Endodermal cell (in vitro differentiated cells): ENCODE results near the gene ID1. TPM values are rescaled to one million over a fixed set of nuclear protein-coding genes. Genes with fewer than 3 reads are reported as not detected.
A peak's percentile ranks its signal among the peaks of the same experiment; 100 is the strongest.

Experiments used
- DNase-seq: peaks from one replicate; pipeline ENCODE4 v3.0.0-alpha.2; 2017
- H3K27ac ChIP-seq: 2 replicates; pipeline ENCODE4 v1.5.1; 2013; ENCODE audit warnings: mild to moderate bottlenecking, low read depth, low read length, moderate library complexity
- H3K27me3 ChIP-seq: 2 replicates; pipeline ENCODE4 v1.6.1; 2013; ENCODE audit warnings: mild to moderate bottlenecking, low read length, moderate library complexity; ENCODE audit not compliant: insufficient read depth, control insufficient read depth, poor library complexity, severe bottlenecking
- H3K36me3 ChIP-seq: 2 replicates; pipeline ENCODE4 v1.7.0; 2013; ENCODE audit warnings: mild to moderate bottlenecking, low read length, moderate library complexity; ENCODE audit not compliant: control insufficient read depth, insufficient read depth
- H3K4me1 ChIP-seq: one replicate; pipeline ENCODE4 v1.7.0; 2013; ENCODE audit warnings: low read length; ENCODE audit not compliant: control insufficient read depth, insufficient read depth
- H3K4me3 ChIP-seq: 2 replicates; pipeline ENCODE4 v1.5.1; 2013; ENCODE audit warnings: mild to moderate bottlenecking, low read length, moderate library complexity
- H3K9ac ChIP-seq: 2 replicates; pipeline ENCODE4 v1.6.1; 2013; ENCODE audit warnings: mild to moderate bottlenecking, low read length, moderate library complexity; ENCODE audit not compliant: poor library complexity, severe bottlenecking; ENCODE audit errors: extremely low read depth
- H3K9me3 ChIP-seq: 2 replicates; pipeline ENCODE4 v1.6.1; 2013; ENCODE audit warnings: mild to moderate bottlenecking, low read length, moderate library complexity; ENCODE audit not compliant: control insufficient read depth
- H3K27ac Mint-ChIP-seq: 2 replicates; pipeline ENCODE4 v1.8.0; 2020; ENCODE audit warnings: mixed read lengths
- H3K27me3 Mint-ChIP-seq: 2 replicates; pipeline ENCODE4 v1.8.0; 2021; ENCODE audit warnings: mild to moderate bottlenecking, mixed read lengths; ENCODE audit not compliant: insufficient read depth
- H3K36me3 Mint-ChIP-seq: 2 replicates; pipeline ENCODE4 v1.8.0; 2020; ENCODE audit warnings: low read depth, mixed read lengths
- H3K4me1 Mint-ChIP-seq: 2 replicates; pipeline ENCODE4 v1.8.0; 2020; ENCODE audit warnings: mixed read lengths
- H3K4me3 Mint-ChIP-seq: 2 replicates; pipeline ENCODE4 v1.8.0; 2020; ENCODE audit warnings: mild to moderate bottlenecking, moderate library complexity, mixed read lengths
- H3K9me3 Mint-ChIP-seq: 2 replicates; pipeline ENCODE4 v1.8.0; 2020; ENCODE audit warnings: mild to moderate bottlenecking, mixed read lengths
- CTCF ChIP-seq: fragments of 200-600 bp; sonication (generic); conservative IDR thresholded peaks from 2 replicates; pipeline ENCODE4 v1.5.0; 2021; ENCODE audit warnings: antibody characterized with exemption, mild to moderate bottlenecking
- WGBS, 2 experiments: methylation state at CpG; one replicate each; pipeline versions ENCODE4 v1.1.5 to v1.1.7; 2013; ENCODE audit warnings: missing lambda C conversion rate in 2 of 2, mixed read lengths in 1 of 2; ENCODE audit not compliant: insufficient coverage in 1 of 2, insufficient read length in 1 of 2; 5-methylcytosine and 5-hydroxymethylcytosine counted together
- total RNA-seq, 2 donors: library from RNA; stranded (reverse); fragmentation: NEBNext Ultra II Directional in 1 of 2; extraction: Animal tissue kit (Norgen Biotek cat#: 25700) in 1 of 2; gene quantifications; 2 replicates in 1 of 2; 3 replicates in 1 of 2; pipeline ENCODE4 v1.2.1, GENCODE V29; 2021

Gene ID1
- total RNA-seq, 2 donors from 2014 or later: 380 to 447 TPM

- peaks cover 3% of the 10 kb centered on the region for H3K4me1 ChIP-seq
- Mint-ChIP-seq H3K9me3 (peaks cover 4% of the 10 kb centered on the region), H3K27ac (peak overlapping the region; percentile 56), H3K4me1 (peaks cover 40% of the 10 kb centered on the region), H3K27me3 (no peaks in the 10 kb centered on the region), H3K36me3 (peaks cover 20% of the 10 kb centered on the region), H3K4me3 (no peak overlapping the region)
- peak overlapping the region; percentile 94 for H3K27ac ChIP-seq
- no peak overlapping the region for H3K9ac ChIP-seq
- H3K36me3 ChIP-seq: no peaks in the 10 kb centered on the region
- no peaks in the 10 kb centered on the region for H3K9me3 ChIP-seq
- WGBS, 2 experiments: 73 to 74% methylated on average over 6 to 7 of the region's 7 CpGs
- TF ChIP-seq CTCF: no peak
- H3K4me3 ChIP-seq: no peak overlapping the region
- H3K27me3 ChIP-seq: no peaks in the 10 kb centered on the region
- peak; percentile 36 for DNase-seq
These were observed 24.4 kb upstream of the ID1 start for GRCh38 chr20:31580706-31581105.

- TF ChIP-seq CTCF: no peak
- Mint-ChIP-seq H3K4me3 (no peak overlapping the region), H3K9me3 (peaks cover 4% of the 10 kb centered on the region), H3K27me3 (peaks cover 3% of the 10 kb centered on the region), H3K36me3 (peaks cover 20% of the 10 kb centered on the region), H3K27ac (peak overlapping the region; percentile 91), H3K4me1 (peaks cover 39% of the 10 kb centered on the region)
- Histone ChIP-seq H3K27me3 (no peaks in the 10 kb centered on the region), H3K9me3 (no peaks in the 10 kb centered on the region), H3K4me1 (peaks cover 3% of the 10 kb centered on the region), H3K9ac (no peak overlapping the region), H3K36me3 (no peaks in the 10 kb centered on the region), H3K27ac (peak overlapping the region; percentile 94), H3K4me3 (no peak overlapping the region)
- peak; percentile 81 for DNase-seq
- WGBS, 2 experiments: 50 to 60% methylated on average over 1 to 11 of the region's 13 CpGs
These were observed 23.7 kb upstream of the ID1 start for GRCh38 chr20:31581391-31581790.

GRCh38 chr20:31587545-31588389 is 17.3 kb upstream of the ID1 start:
- no peaks in the 10 kb centered on the region for H3K9me3 ChIP-seq
- H3K9ac ChIP-seq: no peak overlapping the region
- H3K36me3 Mint-ChIP-seq: peaks cover 3% of the 10 kb centered on the region
- H3K9me3 Mint-ChIP-seq: no peaks in the 10 kb centered on the region
- TF ChIP-seq CTCF: no peak
- H3K27ac Mint-ChIP-seq: peak overlapping the region; percentile 78
- no peak overlapping the region for H3K27ac ChIP-seq
- H3K4me1 ChIP-seq: peaks cover 6% of the 10 kb centered on the region
- no peak overlapping the region for H3K4me3 ChIP-seq
- H3K4me1 Mint-ChIP-seq: peaks cover 32% of the 10 kb centered on the region
- H3K4me3 Mint-ChIP-seq: peak overlapping the region; percentile 50
- peaks cover 18% of the 10 kb centered on the region for H3K27me3 Mint-ChIP-seq
- no peaks in the 10 kb centered on the region for H3K27me3 ChIP-seq
- H3K36me3 ChIP-seq: no peaks in the 10 kb centered on the region
- DNase-seq: peak; percentile 80
- WGBS, 2 experiments: 47 to 68% methylated on average over 30 to 76 of the region's 76 CpGs
